Muscle of arm (tissue), 12 donors: Measurements from ENCODE around the gene CSTA. TPM values are rescaled to one million over a fixed set of nuclear protein-coding genes. Genes with fewer than 3 reads are reported as not detected.
A peak's percentile ranks its signal among the peaks of the same experiment; 100 is the strongest.
"Not testable (repeated sequence)": the region's sequence is repeated elsewhere in the genome, so short reads cannot be mapped to it uniquely, and the experiment has no call there.

Experiments
- DNase-seq: peaks from one replicate; pipeline ENCODE4 v3.0.0-alpha.2; 2013
- polyA plus RNA-seq, 12 donors: library from polyadenylated mRNA; unstranded; fragments of 120-200 nt; gene quantifications; one replicate each; pipeline ENCODE4 v1.2.1, GENCODE V29; 2013; ENCODE audit not compliant: insufficient read length in 12 of 12

Gene CSTA
- polyA plus RNA-seq, 12 donors = 0.34 to 21.2 (median 0.48) TPM; not detected in 3

- DNase-seq = no peak
These were observed 6.4 kb upstream of the CSTA start for GRCh38 chr3:122318620-122319019.

GRCh38 chr3:122322095-122323075, 2.7 kb upstream of the CSTA start:
- DNase-seq = no peak

- DNase-seq = no peak
These were observed 721 bp downstream of the CSTA start for GRCh38 chr3:122325769-122326168.

GRCh38 chr3:122331886-122332285, 6.8 kb downstream of the CSTA start:
- no peak for DNase-seq

GRCh38 chr3:122332551-122332950, 7.5 kb downstream of the CSTA start:
- no peak for DNase-seq

GRCh38 chr3:122342803-122343202, 17.8 kb downstream of the CSTA start:
- no peak for DNase-seq

- no peak for DNase-seq
These were observed 18.6 kb downstream of the CSTA start for GRCh38 chr3:122343654-122344053.

- DNase-seq = no peak
These were observed 24.1 kb downstream of the CSTA start for GRCh38 chr3:122349171-122349570.

GRCh38 chr3:122350814-122351418, 25.9 kb downstream of the CSTA start:
- no peak for DNase-seq

- DNase-seq = no peak
These were observed 26.6 kb downstream of the CSTA start for GRCh38 chr3:122351612-122352011.

- peak; percentile 5 for DNase-seq
These were observed 28.2 kb downstream of the CSTA start for GRCh38 chr3:122353215-122353614.

GRCh38 chr3:122353893-122354401, 28.9 kb downstream of the CSTA start:
- DNase-seq = no peak

GRCh38 chr3:122355612-122356011, 30.6 kb downstream of the CSTA start:
- DNase-seq = no peak

GRCh38 chr3:122356402-122356801, 31.4 kb downstream of the CSTA start:
- DNase-seq = no peak

GRCh38 chr3:122357828-122358702, 33.0 kb downstream of the CSTA start:
- no peak for DNase-seq

- DNase-seq = no peak
These were observed 33.6 kb downstream of the CSTA start for GRCh38 chr3:122358703-122359032.

GRCh38 chr3:122362026-122362425, 37.0 kb downstream of the CSTA start:
- DNase-seq = no peak

- no peak for DNase-seq
These were observed 39.4 kb downstream of the CSTA start for GRCh38 chr3:122364490-122364889.

GRCh38 chr3:122365073-122365472, 40.0 kb downstream of the CSTA start:
- DNase-seq = no peak

- not testable (repeated sequence) for DNase-seq
These were observed 40.7 kb downstream of the CSTA start for GRCh38 chr3:122365582-122366378.

- DNase-seq = no peak
These were observed 41.3 kb downstream of the CSTA start for GRCh38 chr3:122366379-122366749.
